Neural progenitor cell (in vitro differentiated cells): Measurements from ENCODE around the gene RLN3. TPM values are rescaled to one million over a fixed set of nuclear protein-coding genes. Genes with fewer than 3 reads are reported as not detected.

Experiments used
- DNase-seq: peaks from one replicate; pipeline ENCODE4 v3.0.0-alpha.2; 2016; ENCODE audit warnings: low spot score
- H2AFZ ChIP-seq: fragments of 200-600 bp; sonication (generic); replicated peaks from 2 replicates; pipeline ENCODE4 v1.6.1; 2016; ENCODE audit warnings: antibody characterized with exemption
- H3F3A ChIP-seq: fragments of 200-600 bp; sonication (generic); 2 replicates; pipeline ENCODE4 v1.6.1; 2016; ENCODE audit warnings: antibody characterized with exemption, low read depth
- H3K27ac ChIP-seq: fragments of 200-600 bp; sonication (generic); 2 replicates; pipeline ENCODE4 v1.5.1; 2016; ENCODE audit warnings: mild to moderate bottlenecking
- H3K27me3 ChIP-seq: fragments of 200-600 bp; sonication (generic); 2 replicates; pipeline ENCODE4 v1.6.1; 2016; ENCODE audit warnings: mild to moderate bottlenecking, moderate library complexity
- H3K36me3 ChIP-seq: fragments of 200-600 bp; sonication (generic); 2 replicates; pipeline ENCODE4 v1.5.1; 2016
- H3K4me1 ChIP-seq: fragments of 200-600 bp; sonication (generic); 2 replicates; pipeline ENCODE4 v1.6.1; 2016; ENCODE audit warnings: mixed run types
- H3K4me2 ChIP-seq: fragments of 200-600 bp; sonication (generic); 2 replicates; pipeline ENCODE4 v1.6.1; 2016
- H3K4me3 ChIP-seq: fragments of 200-600 bp; sonication (generic); 2 replicates; pipeline ENCODE4 v1.5.1; 2016
- H3K79me2 ChIP-seq: fragments of 200-600 bp; sonication (generic); 2 replicates; pipeline ENCODE4 v1.6.1; 2016; ENCODE audit warnings: low read depth
- H3K9ac ChIP-seq: fragments of 200-600 bp; sonication (generic); 2 replicates; pipeline ENCODE4 v1.6.1; 2016
- H3K9me3 ChIP-seq: fragments of 200-600 bp; sonication (generic); 2 replicates; pipeline ENCODE4 v1.5.1; 2016; ENCODE audit warnings: low read depth
- H4K20me1 ChIP-seq: fragments of 200-600 bp; sonication (generic); 2 replicates; pipeline ENCODE4 v1.6.1; 2016; ENCODE audit warnings: low read depth
- H3K27ac Mint-ChIP-seq: 3 replicates; pipeline ENCODE4 v1.8.0; 2021; ENCODE audit warnings: mixed read lengths
- H3K27me3 Mint-ChIP-seq: 2 replicates; pipeline ENCODE4 v1.8.0; 2022; ENCODE audit warnings: low read depth, mild to moderate bottlenecking, inconsistent platforms, moderate library complexity, mixed read lengths; ENCODE audit not compliant: insufficient read depth
- H3K36me3 Mint-ChIP-seq: 3 replicates; pipeline ENCODE4 v1.8.0; 2021; ENCODE audit warnings: mixed read lengths
- H3K4me1 Mint-ChIP-seq: 3 replicates; pipeline ENCODE4 v1.8.0; 2021; ENCODE audit warnings: mixed read lengths
- H3K4me3 Mint-ChIP-seq: 3 replicates; pipeline ENCODE4 v1.8.0; 2021; ENCODE audit warnings: mild to moderate bottlenecking, moderate library complexity, mixed read lengths
- H3K9me3 Mint-ChIP-seq: 3 replicates; pipeline ENCODE4 v1.8.0; 2020; ENCODE audit warnings: mixed read lengths
- CTCF ChIP-seq: fragments of 200-600 bp; sonication (generic); IDR thresholded peaks from 2 replicates; pipeline ENCODE4 v1.5.1; 2017; ENCODE audit warnings: antibody characterized with exemption, mild to moderate bottlenecking
- EZH2 ChIP-seq: fragments of 200-600 bp; sonication (generic); IDR thresholded peaks from 2 replicates; pipeline ENCODE4 v1.6.1; 2017; ENCODE audit warnings: antibody characterized with exemption, mild to moderate bottlenecking, moderate library complexity
- EZH2phosphoT487 ChIP-seq: fragments of 200-600 bp; sonication (generic); IDR thresholded peaks from 2 replicates; pipeline ENCODE4 v1.6.1; 2017; ENCODE audit warnings: antibody characterized with exemption
- total RNA-seq: library from RNA; depleted of rRNA; stranded (reverse); fragments of >200 nt; gene quantifications from 2 replicates; pipeline ENCODE4 v1.2.3, GENCODE V29; 2015; ENCODE audit warnings: low replicate concordance

Gene RLN3
- total RNA-seq, 1 donor from 2014 or later: not detected

DNA sequence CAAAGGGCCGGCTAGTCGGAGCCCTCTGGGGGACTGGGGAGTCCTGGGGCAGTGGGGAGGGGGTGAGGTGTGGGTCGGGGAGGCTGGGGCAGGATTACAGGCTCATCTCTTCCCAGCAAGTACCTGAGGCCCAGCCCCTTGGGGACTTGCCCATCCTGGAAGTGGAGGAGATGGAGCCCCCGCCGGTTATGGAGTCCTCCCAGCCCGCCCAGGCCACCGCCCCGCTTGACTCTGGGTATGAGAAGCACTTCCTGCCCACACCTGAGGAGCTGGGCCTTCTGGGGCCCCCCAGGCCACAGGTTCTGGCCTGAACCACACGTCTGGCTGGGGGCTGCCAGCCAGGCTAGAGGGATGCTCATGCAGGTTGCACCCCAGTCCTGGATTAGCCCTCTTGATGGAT, 24.0 kb downstream of the RLN3 start:
- no peak overlapping the region for H3K27ac Mint-ChIP-seq
- H3K4me3 ChIP-seq: no peak overlapping the region
- peaks cover 9% of the 10 kb centered on the region for H3F3A ChIP-seq
- TF ChIP-seq EZH2phosphoT487: no peak
- TF ChIP-seq EZH2: no peak
- no peaks in the 10 kb centered on the region for H3K9me3 ChIP-seq
- H3K36me3 Mint-ChIP-seq: no peaks in the 10 kb centered on the region
- no peak overlapping the region for H3K4me2 ChIP-seq
- H3K9ac ChIP-seq: no peak overlapping the region
- peaks cover 18% of the 10 kb centered on the region for H3K27me3 Mint-ChIP-seq
- no peak overlapping the region for H3K27ac ChIP-seq
- H3K36me3 ChIP-seq: no peaks in the 10 kb centered on the region
- DNase-seq: no peak
- no peaks in the 10 kb centered on the region for H3K4me1 ChIP-seq
- no peaks in the 10 kb centered on the region for H3K79me2 ChIP-seq
- no peak overlapping the region for H3K4me3 Mint-ChIP-seq
- H3K9me3 Mint-ChIP-seq: no peaks in the 10 kb centered on the region
- H3K27me3 ChIP-seq: peaks cover 5% of the 10 kb centered on the region
- H2AFZ ChIP-seq: no peak overlapping the region
- peaks cover 6% of the 10 kb centered on the region for H3K4me1 Mint-ChIP-seq
- H4K20me1 ChIP-seq: no peaks in the 10 kb centered on the region

DNA sequence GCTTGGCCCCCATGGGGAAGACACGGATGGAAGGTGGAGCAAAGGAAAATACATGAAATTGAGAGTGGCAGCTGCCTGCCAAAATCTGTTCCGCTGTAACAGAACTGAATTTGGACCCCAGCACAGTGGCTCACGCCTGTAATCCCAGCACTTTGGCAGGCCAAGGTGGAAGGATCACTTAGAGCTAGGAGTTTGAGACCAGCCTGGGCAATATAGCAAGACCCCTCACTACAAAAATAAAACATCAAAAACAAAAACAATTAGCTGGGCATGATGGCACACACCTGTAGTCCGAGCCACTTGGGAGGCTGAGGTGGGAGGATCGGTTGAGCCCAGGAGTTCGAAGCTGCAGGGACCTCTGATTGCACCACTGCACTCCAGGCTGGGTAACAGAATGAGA, 24.5 kb downstream of the RLN3 start:
- H3K27ac Mint-ChIP-seq: no peak overlapping the region
- H3K36me3 ChIP-seq: no peaks in the 10 kb centered on the region
- no peaks in the 10 kb centered on the region for H3K4me1 ChIP-seq
- H3F3A ChIP-seq: peaks cover 13% of the 10 kb centered on the region
- H3K79me2 ChIP-seq: no peaks in the 10 kb centered on the region
- H3K4me2 ChIP-seq: no peak overlapping the region
- H3K27me3 ChIP-seq: peaks cover 9% of the 10 kb centered on the region
- no peak overlapping the region for H3K4me3 ChIP-seq
- H3K9ac ChIP-seq: no peak overlapping the region
- TF ChIP-seq CTCF (no peak), EZH2 (no peak), EZH2phosphoT487 (no peak)
- H3K27me3 Mint-ChIP-seq: peaks cover 20% of the 10 kb centered on the region
- no peaks in the 10 kb centered on the region for H4K20me1 ChIP-seq
- H3K9me3 ChIP-seq: no peaks in the 10 kb centered on the region
- H2AFZ ChIP-seq: no peak overlapping the region
- peaks cover 7% of the 10 kb centered on the region for H3K4me1 Mint-ChIP-seq
- H3K36me3 Mint-ChIP-seq: no peaks in the 10 kb centered on the region
- no peak overlapping the region for H3K27ac ChIP-seq
- H3K4me3 Mint-ChIP-seq: no peak overlapping the region
- H3K9me3 Mint-ChIP-seq: no peaks in the 10 kb centered on the region
- no peak for DNase-seq

DNA sequence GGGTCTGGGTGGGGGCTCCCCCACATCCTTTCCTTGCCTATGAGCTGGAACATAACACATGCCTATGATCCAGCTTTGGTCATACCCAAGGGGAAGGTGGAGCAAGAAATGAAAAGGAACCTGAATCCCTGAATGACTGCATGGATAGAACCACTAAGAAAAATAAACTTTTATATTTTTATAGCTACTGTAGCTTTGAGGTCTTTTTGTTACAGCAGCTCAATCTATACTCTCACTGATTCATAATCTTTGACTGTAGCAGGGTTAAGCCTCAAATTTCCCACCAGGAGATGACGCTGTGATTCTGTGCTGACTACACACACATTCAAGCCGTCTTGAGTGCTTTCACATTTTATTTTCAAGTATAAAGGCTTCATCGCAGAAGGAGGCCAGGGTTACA, 25.1 kb downstream of the RLN3 start:
- Mint-ChIP-seq H3K27me3 (peaks cover 24% of the 10 kb centered on the region), H3K4me1 (peaks cover 11% of the 10 kb centered on the region), H3K27ac (no peak overlapping the region), H3K36me3 (no peaks in the 10 kb centered on the region), H3K4me3 (no peak overlapping the region), H3K9me3 (no peaks in the 10 kb centered on the region)
- Histone ChIP-seq H4K20me1 (no peaks in the 10 kb centered on the region), H3K9ac (no peak overlapping the region), H3K4me3 (no peak overlapping the region), H3K4me2 (no peak overlapping the region), H3F3A (peaks cover 18% of the 10 kb centered on the region), H3K27me3 (peaks cover 14% of the 10 kb centered on the region), H3K27ac (no peak overlapping the region), H2AFZ (no peak overlapping the region), H3K79me2 (no peaks in the 10 kb centered on the region), H3K9me3 (no peaks in the 10 kb centered on the region), H3K36me3 (no peaks in the 10 kb centered on the region), H3K4me1 (no peaks in the 10 kb centered on the region)
- no peak for DNase-seq
- TF ChIP-seq CTCF: no peak
- TF ChIP-seq EZH2: no peak

- Mint-ChIP-seq H3K27me3 (peaks cover 29% of the 10 kb centered on the region), H3K4me1 (peaks cover 16% of the 10 kb centered on the region), H3K27ac (no peak overlapping the region), H3K36me3 (no peaks in the 10 kb centered on the region), H3K4me3 (no peak overlapping the region), H3K9me3 (no peaks in the 10 kb centered on the region)
- Histone ChIP-seq H3K27me3 (peaks cover 19% of the 10 kb centered on the region), H4K20me1 (no peaks in the 10 kb centered on the region), H3K27ac (no peak overlapping the region), H3K9me3 (no peaks in the 10 kb centered on the region), H3K4me2 (no peak overlapping the region), H3K79me2 (no peaks in the 10 kb centered on the region), H3F3A (peaks cover 22% of the 10 kb centered on the region), H3K4me3 (no peak overlapping the region), H2AFZ (no peak overlapping the region), H3K4me1 (no peaks in the 10 kb centered on the region), H3K9ac (no peak overlapping the region), H3K36me3 (no peaks in the 10 kb centered on the region)
- DNase-seq: no peak
- TF ChIP-seq CTCF: no peak
- TF ChIP-seq EZH2phosphoT487: no peak
- TF ChIP-seq EZH2: no peak
Measured at GRCh38 chr19:14053500-14053899, 25.6 kb downstream of the RLN3 start.
